GM23248 (cell line): ENCODE measurements around the gene ZNF687. TPM values are rescaled to one million over a fixed set of nuclear protein-coding genes. Genes with fewer than 3 reads are reported as not detected.

Source experiments
- DNase-seq: peaks from one replicate; pipeline ENCODE4 v3.0.0-alpha.2; 2015
- H2AFZ ChIP-seq: fragments of 200-600 bp; sonication (generic); 2 replicates; pipeline ENCODE4 v1.6.1; 2016; ENCODE audit warnings: antibody characterized with exemption
- H3F3A ChIP-seq: fragments of 200-600 bp; sonication (generic); 2 replicates; pipeline ENCODE4 v1.6.1; 2016; ENCODE audit warnings: mild to moderate bottlenecking, antibody characterized with exemption, mixed run types; ENCODE audit not compliant: insufficient read depth
- H3K27ac ChIP-seq: fragments of 200-600 bp; sonication (generic); 2 replicates; pipeline ENCODE4 v1.5.1; 2016; ENCODE audit warnings: mild to moderate bottlenecking
- H3K27me3 ChIP-seq: fragments of 200-600 bp; sonication (generic); replicated peaks from 2 replicates; pipeline ENCODE4 v1.6.1; 2016; ENCODE audit warnings: mild to moderate bottlenecking; ENCODE audit not compliant: insufficient read depth
- H3K36me3 ChIP-seq: fragments of 200-600 bp; sonication (generic); 2 replicates; pipeline ENCODE4 v1.6.1; 2016; ENCODE audit warnings: low read depth, mild to moderate bottlenecking
- H3K4me1 ChIP-seq: fragments of 200-600 bp; sonication (generic); 2 replicates; pipeline ENCODE4 v1.6.1; 2016; ENCODE audit warnings: mild to moderate bottlenecking; ENCODE audit not compliant: insufficient read depth
- H3K4me2 ChIP-seq: fragments of 200-600 bp; sonication (generic); one replicate; pipeline ENCODE4 v1.6.1; 2016; ENCODE audit warnings: mild to moderate bottlenecking; ENCODE audit not compliant: unreplicated experiment
- H3K4me3 ChIP-seq: fragments of 200-600 bp; sonication (generic); 2 replicates; pipeline ENCODE4 v1.5.1; 2016; ENCODE audit warnings: mild to moderate bottlenecking
- H3K79me2 ChIP-seq: fragments of 200-600 bp; sonication (generic); 2 replicates; pipeline ENCODE4 v1.6.1; 2016; ENCODE audit warnings: mild to moderate bottlenecking; ENCODE audit not compliant: insufficient read depth
- H3K9ac ChIP-seq: fragments of 200-600 bp; sonication (generic); 2 replicates; pipeline ENCODE4 v1.6.1; 2016; ENCODE audit warnings: mild to moderate bottlenecking
- H3K9me2 ChIP-seq: fragments of 200-600 bp; sonication (generic); 2 replicates; pipeline ENCODE4 v1.6.1; 2016; ENCODE audit warnings: mixed run types, mild to moderate bottlenecking, moderate library complexity; ENCODE audit not compliant: insufficient read depth
- H3K9me3 ChIP-seq: fragments of 200-600 bp; sonication (generic); one replicate; pipeline ENCODE4 v1.6.1; 2017; ENCODE audit warnings: low read depth
- H4K20me1 ChIP-seq: fragments of 200-600 bp; sonication (generic); 2 replicates; pipeline ENCODE4 v1.6.0; 2016; ENCODE audit not compliant: insufficient read depth
- EZH2 ChIP-seq: fragments of 200-600 bp; sonication (generic); IDR thresholded peaks from 2 replicates; pipeline ENCODE4 v1.6.1; 2018; ENCODE audit warnings: antibody characterized with exemption, mild to moderate bottlenecking; ENCODE audit not compliant: insufficient read depth, poor library complexity, severe bottlenecking
- EZH2phosphoT487 ChIP-seq: fragments of 200-600 bp; sonication (generic); IDR thresholded peaks from 2 replicates; pipeline ENCODE4 v1.6.1; 2018; ENCODE audit warnings: antibody characterized with exemption, moderate library complexity, mild to moderate bottlenecking, low read depth; ENCODE audit not compliant: insufficient read depth
- WGBS, 2 experiments: methylation state at CpG; one replicate each; pipeline ENCODE4 v1.1.6; 2015 to 2017; ENCODE audit warnings: low lambda C conversion rate in 2 of 2, low coverage in 1 of 2; ENCODE audit errors: missing lambda C conversion rate in 2 of 2; 5-methylcytosine and 5-hydroxymethylcytosine counted together
- in situ Hi-C: fragments of 300-500 bp; cut with MboI; formaldehyde crosslinking; loops from 2 replicates; pipeline ENCODE4 v1.15.0; 2020
- polyA plus RNA-seq: library from polyadenylated mRNA; unstranded; fragments of >200 nt; fragmentation: Nextera tagmentation; extraction: Ambion mirVana; gene quantifications from 2 replicates; pipeline ENCODE4 v1.2.1, GENCODE V29; 2016
- total RNA-seq: library from RNA; depleted of rRNA; stranded (reverse); fragments of >200 nt; shearing (Covaris generic); gene quantifications from 2 replicates; pipeline ENCODE4 v1.2.3, GENCODE V29; 2014

Gene ZNF687
- total and polyA plus RNA-seq, 2 experiments from 2014 or later, result 3.0 to 21.5 TPM

- in situ Hi-C loops, result no loop called here
- peaks cover 4% of the 10 kb centered on the region for H3K4me1 ChIP-seq
- H3K27me3 ChIP-seq, result no peaks in the 10 kb centered on the region
- TF ChIP-seq EZH2phosphoT487, result no peak
- H3K9ac ChIP-seq, result no peak overlapping the region
- H2AFZ ChIP-seq, result no peak overlapping the region
- H3K27ac ChIP-seq, result no peak overlapping the region
- H3K4me3 ChIP-seq, result no peak overlapping the region
- H4K20me1 ChIP-seq, result no peaks in the 10 kb centered on the region
- H3K36me3 ChIP-seq, result peaks cover 8% of the 10 kb centered on the region; the same call in 1 of the 2 replicates
- 0 out of 2 replicates have a peak, but pooled peaks cover 5% of the 10 kb centered on the region for H3F3A ChIP-seq
- DNase-seq, result no peak
- WGBS, 2 experiments, result 86 to 88% methylated on average over 21 to 22 of the region's 22 CpGs
- H3K79me2 ChIP-seq, result peaks cover 22% of the 10 kb centered on the region
- no peaks in the 10 kb centered on the region for H3K9me3 ChIP-seq
- no peaks in the 10 kb centered on the region for H3K9me2 ChIP-seq
- no peak overlapping the region for H3K4me2 ChIP-seq
Observed at GRCh38 chr1:151287767-151288500, 5.8 kb downstream of the ZNF687 start.

GRCh38 chr1:151288502-151288901 lies 6.4 kb downstream of the ZNF687 start:
- 80 to 85% methylated on average over 13 to 14 of the region's 14 CpGs for WGBS, 2 experiments

GRCh38 chr1:151289080-151289935 lies 7.2 kb downstream of the ZNF687 start:
- no peak for TF ChIP-seq EZH2
- no peak for TF ChIP-seq EZH2phosphoT487
- no peak for DNase-seq

More at GRCh38 chr1:151288502-151288901, 6.4 kb downstream of the ZNF687 start:
- TF ChIP-seq EZH2 (no peak), EZH2phosphoT487 (no peak)
- Histone ChIP-seq H3K9me2 (no peaks in the 10 kb centered on the region), H2AFZ (no peak overlapping the region), H3K79me2 (peaks cover 16% of the 10 kb centered on the region), H4K20me1 (no peaks in the 10 kb centered on the region), H3K4me3 (no peak overlapping the region), H3F3A (0 out of 2 replicates have a peak, but pooled peaks cover 5% of the 10 kb centered on the region), H3K27ac (no peak overlapping the region), H3K36me3 (peaks cover 8% of the 10 kb centered on the region; the same call in 1 of the 2 replicates), H3K9me3 (no peaks in the 10 kb centered on the region), H3K4me1 (peaks cover 4% of the 10 kb centered on the region), H3K9ac (no peak overlapping the region), H3K27me3 (no peaks in the 10 kb centered on the region), H3K4me2 (no peak overlapping the region)
- in situ Hi-C loops, result no loop called here
- no peak for DNase-seq

GRCh38 chr1:151289991-151290708 lies 8.1 kb downstream of the ZNF687 start:
- Histone ChIP-seq H4K20me1 (no peaks in the 10 kb centered on the region), H3K9me3 (no peaks in the 10 kb centered on the region), H3K4me1 (no peaks in the 10 kb centered on the region), H3K27me3 (no peaks in the 10 kb centered on the region), H3K36me3 (peaks cover 8% of the 10 kb centered on the region; the same call in 1 of the 2 replicates), H3K9ac (no peak overlapping the region), H3K79me2 (no peaks in the 10 kb centered on the region; the same call in 1 of the 2 replicates), H3K4me3 (no peak overlapping the region), H3K27ac (no peak overlapping the region), H3F3A (no peaks in the 10 kb centered on the region), H3K9me2 (no peaks in the 10 kb centered on the region), H2AFZ (no peak overlapping the region), H3K4me2 (no peak overlapping the region)
- TF ChIP-seq EZH2phosphoT487 (no peak), EZH2 (no peak)
- 89 to 91% methylated on average over 21 of the region's 21 CpGs for WGBS, 2 experiments
- no peak for DNase-seq
- in situ Hi-C loops, result no loop called here

More at GRCh38 chr1:151289080-151289935, 7.2 kb downstream of the ZNF687 start:
- Histone ChIP-seq H2AFZ (no peak overlapping the region), H4K20me1 (no peaks in the 10 kb centered on the region), H3K27me3 (no peaks in the 10 kb centered on the region), H3K27ac (no peak overlapping the region), H3K79me2 (peaks cover 8% of the 10 kb centered on the region), H3K4me1 (no peaks in the 10 kb centered on the region), H3K9ac (no peak overlapping the region), H3K9me3 (no peaks in the 10 kb centered on the region), H3K36me3 (peaks cover 8% of the 10 kb centered on the region; the same call in 1 of the 2 replicates), H3K9me2 (no peaks in the 10 kb centered on the region), H3K4me3 (no peak overlapping the region), H3K4me2 (no peak overlapping the region), H3F3A (no peaks in the 10 kb centered on the region)
- 77 to 80% methylated on average over 13 to 18 of the region's 18 CpGs for WGBS, 2 experiments
- in situ Hi-C loops, result no loop called here
